ENCODE measurements around the gene HUS1.

The HUS1 gene

GRCh38 chr7:47978790-47979144 is 648 bp downstream of the HUS1 start:
- no peak for DNase-seq

- no peak for DNase-seq
Observed at GRCh38 chr7:47973739-47974138, 5.7 kb downstream of the HUS1 start.

- no peak for DNase-seq
Observed at GRCh38 chr7:47970761-47971160, 8.7 kb downstream of the HUS1 start.

GRCh38 chr7:47968847-47969774 is 10.3 kb downstream of the HUS1 start:
- peak; percentile 35 to 53 for DNase-seq

GRCh38 chr7:47967708-47968107 is 11.7 kb downstream of the HUS1 start:
- DNase-seq: no peak

GRCh38 chr7:47967123-47967522 is 12.3 kb downstream of the HUS1 start:
- no peak for DNase-seq

- DNase-seq: no peak
Observed at GRCh38 chr7:47965456-47965855, 14.0 kb downstream of the HUS1 start.

GRCh38 chr7:47962262-47962661 is 17.2 kb downstream of the HUS1 start:
- DNase-seq: no peak

- no peak for DNase-seq
Observed at GRCh38 chr7:47957156-47957555, 22.3 kb downstream of the HUS1 start.

- no peak for DNase-seq
Observed at GRCh38 chr7:47956220-47956619, 23.2 kb downstream of the HUS1 start.

- no peak for DNase-seq
Observed at GRCh38 chr7:47954231-47954911, 25.0 kb downstream of the HUS1 start.

GRCh38 chr7:47953822-47954221 is 25.6 kb downstream of the HUS1 start:
- DNase-seq: no peak

- no peak for DNase-seq
Observed at GRCh38 chr7:47952224-47952623, 27.2 kb downstream of the HUS1 start.

- no peak for DNase-seq
Observed at GRCh38 chr7:47951374-47951773, 28.0 kb downstream of the HUS1 start.

- no peak for DNase-seq
Observed at GRCh38 chr7:47950714-47951113, 28.7 kb downstream of the HUS1 start.

- no peak for DNase-seq
Observed at GRCh38 chr7:47949703-47950102, 29.7 kb downstream of the HUS1 start.

GRCh38 chr7:47948141-47948790 is 31.1 kb downstream of the HUS1 start, which contains the start of gene PKD1L1:
Gene PKD1L1 (minus strand): TSS chr7:47948466. CDS start chr7:47948440, 26 bp downstream.
- no peak for DNase-seq

- no peak for DNase-seq
Observed at GRCh38 chr7:47947355-47947749, 32.1 kb downstream of the HUS1 start.

GRCh38 chr7:47946581-47947354 is 32.6 kb downstream of the HUS1 start:
- no peak for DNase-seq

GRCh38 chr7:47945261-47946015 is 34.0 kb downstream of the HUS1 start:
- peak; percentile 51 to 75 for DNase-seq

- DNase-seq: no peak
Observed at GRCh38 chr7:47944536-47945260, 34.7 kb downstream of the HUS1 start.
